ENCODE data around the gene ZNRF3.

The ZNRF3 gene

GRCh38 chr22:28994522-28994921 lies 111.2 kb downstream of the ZNRF3 start:
- H2AFZ ChIP-seq (ENCODE audit: insufficient read depth, low read length, poor library complexity): no peak overlapping the region
- H2BK5ac ChIP-seq (ENCODE audit: low read depth, low read length, poor library complexity): no peak overlapping the region
- H3K14ac ChIP-seq (ENCODE audit: low read length): no peak overlapping the region
- no peak overlapping the region for H3K23ac ChIP-seq (ENCODE audit: low read length)
- H3K4me3 ChIP-seq (ENCODE audit: low read depth, low read length): no peak overlapping the region
- no peak overlapping the region for H3K27ac ChIP-seq (ENCODE audit: low read depth, low read length)
- no peak overlapping the region for H4K12ac ChIP-seq (ENCODE audit: low read depth, low read length)
- no peak overlapping the region for H4K91ac ChIP-seq (ENCODE audit: low read depth, low read length)
- H4K8ac ChIP-seq (ENCODE audit: low read depth, low read length): no peak overlapping the region
- H3K79me1 ChIP-seq (ENCODE audit: low read length): peaks cover 4% of the 10 kb centered on the region
- H2BK12ac ChIP-seq (ENCODE audit: low read length): no peak overlapping the region
- H2BK120ac ChIP-seq (ENCODE audit: insufficient read depth, low read length, poor library complexity): no peak overlapping the region
- no peak overlapping the region for H2AK5ac ChIP-seq (ENCODE audit: low read length)
- no peak overlapping the region for H3K18ac ChIP-seq (ENCODE audit: low read length)
- peaks cover 2% of the 10 kb centered on the region for H3K79me2 ChIP-seq (ENCODE audit: control insufficient read depth, insufficient read depth, low read length, poor library complexity)
- H3K9ac ChIP-seq (ENCODE audit: low read length): no peak overlapping the region
- H3K4me2 ChIP-seq (ENCODE audit: low read length): no peak overlapping the region
- no CpG with 5 or more reads among the region's 4 CpGs for WGBS (ENCODE audit: extremely low coverage, insufficient coverage, insufficient read length)
- DNase-seq: no peak
- no peaks in the 10 kb centered on the region for H3K9me3 ChIP-seq (ENCODE audit: insufficient read depth, low read depth, low read length)
- H3K27me3 ChIP-seq (ENCODE audit: insufficient read depth, low read length): no peaks in the 10 kb centered on the region
- peaks cover 12 to 14% of the 10 kb centered on the region in 2 experiments for H3K36me3 ChIP-seq (ENCODE audit: control insufficient read depth in 1 of 2, insufficient read depth in 2 of 2, low read length in 2 of 2)
- H3K4ac ChIP-seq (ENCODE audit: low read depth, low read length): no peak overlapping the region
- H3K4me1 ChIP-seq (ENCODE audit: control insufficient read depth in 1 of 2, insufficient read depth in 2 of 2, low read length in 2 of 2): peaks cover 9 to 11% of the 10 kb centered on the region in 2 experiments

GRCh38 chr22:28995551-28995950 lies 112.2 kb downstream of the ZNRF3 start:
- Histone ChIP-seq H3K79me2 (ENCODE audit: control insufficient read depth, insufficient read depth, low read length, poor library complexity) (peaks cover 2% of the 10 kb centered on the region), H2AK5ac (ENCODE audit: low read length) (no peak overlapping the region), H3K4ac (ENCODE audit: low read depth, low read length) (no peak overlapping the region), H3K36me3 (ENCODE audit: control insufficient read depth in 1 of 2, insufficient read depth in 2 of 2, low read length in 2 of 2) (peaks cover 10 to 12% of the 10 kb centered on the region in 2 experiments), H3K4me2 (ENCODE audit: low read length) (no peak overlapping the region), H3K79me1 (ENCODE audit: low read length) (peaks cover 3% of the 10 kb centered on the region), H3K27me3 (ENCODE audit: insufficient read depth, low read length) (no peaks in the 10 kb centered on the region), H4K12ac (ENCODE audit: low read depth, low read length) (no peak overlapping the region), H2BK120ac (ENCODE audit: insufficient read depth, low read length, poor library complexity) (no peak overlapping the region), H3K9ac (ENCODE audit: low read length) (no peak overlapping the region), H3K9me3 (ENCODE audit: insufficient read depth, low read depth, low read length) (no peaks in the 10 kb centered on the region), H4K8ac (ENCODE audit: low read depth, low read length) (no peak overlapping the region), H4K91ac (ENCODE audit: low read depth, low read length) (no peak overlapping the region), H2AFZ (ENCODE audit: insufficient read depth, low read length, poor library complexity) (no peak overlapping the region), H2BK12ac (ENCODE audit: low read length) (no peak overlapping the region), H2BK5ac (ENCODE audit: low read depth, low read length, poor library complexity) (no peak overlapping the region), H3K4me1 (ENCODE audit: control insufficient read depth in 1 of 2, insufficient read depth in 2 of 2, low read length in 2 of 2) (peaks cover 12 to 14% of the 10 kb centered on the region in 2 experiments), H3K18ac (ENCODE audit: low read length) (no peak overlapping the region), H3K14ac (ENCODE audit: low read length) (no peak overlapping the region), H3K27ac (ENCODE audit: low read depth, low read length) (no peak overlapping the region), H3K4me3 (ENCODE audit: low read depth, low read length) (no peak overlapping the region), H3K23ac (ENCODE audit: low read length) (no peak overlapping the region)
- WGBS (ENCODE audit: extremely low coverage, insufficient coverage, insufficient read length): no CpG with 5 or more reads among the region's 2 CpGs
- no peak for DNase-seq

- no peak overlapping the region for H2BK12ac ChIP-seq (ENCODE audit: low read length)
- no peak overlapping the region for H2AK5ac ChIP-seq (ENCODE audit: low read length)
- no CpG with 5 or more reads among the region's 3 CpGs for WGBS (ENCODE audit: extremely low coverage, insufficient coverage, insufficient read length)
- no peak overlapping the region for H3K4me2 ChIP-seq (ENCODE audit: low read length)
- H3K14ac ChIP-seq (ENCODE audit: low read length): peak overlapping the region; percentile 17
- no peak overlapping the region for H2BK5ac ChIP-seq (ENCODE audit: low read depth, low read length, poor library complexity)
- H3K4me3 ChIP-seq (ENCODE audit: low read depth, low read length): no peak overlapping the region
- no peak overlapping the region for H2AFZ ChIP-seq (ENCODE audit: insufficient read depth, low read length, poor library complexity)
- no peaks in the 10 kb centered on the region for H3K9me3 ChIP-seq (ENCODE audit: insufficient read depth, low read depth, low read length)
- peaks cover 10 to 14% of the 10 kb centered on the region in 2 experiments for H3K4me1 ChIP-seq (ENCODE audit: control insufficient read depth in 1 of 2, insufficient read depth in 2 of 2, low read length in 2 of 2)
- H3K36me3 ChIP-seq (ENCODE audit: control insufficient read depth in 1 of 2, insufficient read depth in 2 of 2, low read length in 2 of 2): peaks cover 6% of the 10 kb centered on the region in 2 experiments
- peaks cover 5% of the 10 kb centered on the region for H3K79me1 ChIP-seq (ENCODE audit: low read length)
- no peak overlapping the region for H3K9ac ChIP-seq (ENCODE audit: low read length)
- DNase-seq: no peak
- H4K8ac ChIP-seq (ENCODE audit: low read depth, low read length): peak overlapping the region; percentile 53
- peaks cover 4% of the 10 kb centered on the region for H3K79me2 ChIP-seq (ENCODE audit: control insufficient read depth, insufficient read depth, low read length, poor library complexity)
- peak overlapping the region; percentile 75 for H3K4ac ChIP-seq (ENCODE audit: low read depth, low read length)
- H3K27ac ChIP-seq (ENCODE audit: low read depth, low read length): no peak overlapping the region
- no peak overlapping the region for H2BK120ac ChIP-seq (ENCODE audit: insufficient read depth, low read length, poor library complexity)
- H4K91ac ChIP-seq (ENCODE audit: low read depth, low read length): no peak overlapping the region
- no peaks in the 10 kb centered on the region for H3K27me3 ChIP-seq (ENCODE audit: insufficient read depth, low read length)
- no peak overlapping the region for H3K18ac ChIP-seq (ENCODE audit: low read length)
- H4K12ac ChIP-seq (ENCODE audit: low read depth, low read length): no peak overlapping the region
- H3K23ac ChIP-seq (ENCODE audit: low read length): no peak overlapping the region
Observed at GRCh38 chr22:28997342-28997741, 114.0 kb downstream of the ZNRF3 start.

- H2AFZ ChIP-seq (ENCODE audit: insufficient read depth, low read length, poor library complexity): no peak overlapping the region
- H2BK12ac ChIP-seq (ENCODE audit: low read length): peak overlapping the region; percentile 23
- peaks cover 7% of the 10 kb centered on the region for H3K79me1 ChIP-seq (ENCODE audit: low read length)
- WGBS (ENCODE audit: extremely low coverage, insufficient coverage, insufficient read length): no CpG with 5 or more reads among the region's 3 CpGs
- no peaks in the 10 kb centered on the region for H3K27me3 ChIP-seq (ENCODE audit: insufficient read depth, low read length)
- H3K9ac ChIP-seq (ENCODE audit: low read length): no peak overlapping the region
- H4K8ac ChIP-seq (ENCODE audit: low read depth, low read length): no peak overlapping the region
- H3K4me2 ChIP-seq (ENCODE audit: low read length): no peak overlapping the region
- peaks cover 11 to 19% of the 10 kb centered on the region in 2 experiments for H3K4me1 ChIP-seq (ENCODE audit: control insufficient read depth in 1 of 2, insufficient read depth in 2 of 2, low read length in 2 of 2)
- H3K23ac ChIP-seq (ENCODE audit: low read length): no peak overlapping the region
- H3K18ac ChIP-seq (ENCODE audit: low read length): no peak overlapping the region
- no peak overlapping the region for H4K91ac ChIP-seq (ENCODE audit: low read depth, low read length)
- no peak overlapping the region for H4K12ac ChIP-seq (ENCODE audit: low read depth, low read length)
- H3K27ac ChIP-seq (ENCODE audit: low read depth, low read length): no peak overlapping the region
- no peak for DNase-seq
- H3K36me3 ChIP-seq (ENCODE audit: control insufficient read depth in 1 of 2, insufficient read depth in 2 of 2, low read length in 2 of 2): peaks cover 0 to 5% of the 10 kb centered on the region in 2 experiments
- H2BK120ac ChIP-seq (ENCODE audit: insufficient read depth, low read length, poor library complexity): no peak overlapping the region
- no peaks in the 10 kb centered on the region for H3K9me3 ChIP-seq (ENCODE audit: insufficient read depth, low read depth, low read length)
- no peak overlapping the region for H2AK5ac ChIP-seq (ENCODE audit: low read length)
- H3K14ac ChIP-seq (ENCODE audit: low read length): peak overlapping the region; percentile 11
- peaks cover 4% of the 10 kb centered on the region for H3K79me2 ChIP-seq (ENCODE audit: control insufficient read depth, insufficient read depth, low read length, poor library complexity)
- H3K4ac ChIP-seq (ENCODE audit: low read depth, low read length): no peak overlapping the region
- no peak overlapping the region for H3K4me3 ChIP-seq (ENCODE audit: low read depth, low read length)
- H2BK5ac ChIP-seq (ENCODE audit: low read depth, low read length, poor library complexity): no peak overlapping the region
Observed at GRCh38 chr22:28998681-28999080, 115.3 kb downstream of the ZNRF3 start.
